Neural progenitor cell (in vitro differentiated cells): ENCODE data around the gene C15orf61. TPM values are rescaled to one million over a fixed set of nuclear protein-coding genes. Genes with fewer than 3 reads are reported as not detected.

Source experiments
- DNase-seq: peaks from one replicate; pipeline ENCODE4 v3.0.0-alpha.2; 2016; ENCODE audit warnings: low spot score
- H2AFZ ChIP-seq: fragments of 200-600 bp; sonication (generic); replicated peaks from 2 replicates; pipeline ENCODE4 v1.6.1; 2016; ENCODE audit warnings: antibody characterized with exemption
- H3F3A ChIP-seq: fragments of 200-600 bp; sonication (generic); 2 replicates; pipeline ENCODE4 v1.6.1; 2016; ENCODE audit warnings: antibody characterized with exemption, low read depth
- H3K27ac ChIP-seq: fragments of 200-600 bp; sonication (generic); 2 replicates; pipeline ENCODE4 v1.5.1; 2016; ENCODE audit warnings: mild to moderate bottlenecking
- H3K27me3 ChIP-seq: fragments of 200-600 bp; sonication (generic); 2 replicates; pipeline ENCODE4 v1.6.1; 2016; ENCODE audit warnings: mild to moderate bottlenecking, moderate library complexity
- H3K36me3 ChIP-seq: fragments of 200-600 bp; sonication (generic); 2 replicates; pipeline ENCODE4 v1.5.1; 2016
- H3K4me1 ChIP-seq: fragments of 200-600 bp; sonication (generic); 2 replicates; pipeline ENCODE4 v1.6.1; 2016; ENCODE audit warnings: mixed run types
- H3K4me2 ChIP-seq: fragments of 200-600 bp; sonication (generic); 2 replicates; pipeline ENCODE4 v1.6.1; 2016
- H3K4me3 ChIP-seq: fragments of 200-600 bp; sonication (generic); 2 replicates; pipeline ENCODE4 v1.5.1; 2016
- H3K79me2 ChIP-seq: fragments of 200-600 bp; sonication (generic); 2 replicates; pipeline ENCODE4 v1.6.1; 2016; ENCODE audit warnings: low read depth
- H3K9ac ChIP-seq: fragments of 200-600 bp; sonication (generic); 2 replicates; pipeline ENCODE4 v1.6.1; 2016
- H3K9me3 ChIP-seq: fragments of 200-600 bp; sonication (generic); 2 replicates; pipeline ENCODE4 v1.5.1; 2016; ENCODE audit warnings: low read depth
- H4K20me1 ChIP-seq: fragments of 200-600 bp; sonication (generic); 2 replicates; pipeline ENCODE4 v1.6.1; 2016; ENCODE audit warnings: low read depth
- H3K27ac Mint-ChIP-seq: 3 replicates; pipeline ENCODE4 v1.8.0; 2021; ENCODE audit warnings: mixed read lengths
- H3K27me3 Mint-ChIP-seq: 2 replicates; pipeline ENCODE4 v1.8.0; 2022; ENCODE audit warnings: low read depth, mild to moderate bottlenecking, inconsistent platforms, moderate library complexity, mixed read lengths; ENCODE audit not compliant: insufficient read depth
- H3K36me3 Mint-ChIP-seq: 3 replicates; pipeline ENCODE4 v1.8.0; 2021; ENCODE audit warnings: mixed read lengths
- H3K4me1 Mint-ChIP-seq: 3 replicates; pipeline ENCODE4 v1.8.0; 2021; ENCODE audit warnings: mixed read lengths
- H3K4me3 Mint-ChIP-seq: 3 replicates; pipeline ENCODE4 v1.8.0; 2021; ENCODE audit warnings: mild to moderate bottlenecking, moderate library complexity, mixed read lengths
- H3K9me3 Mint-ChIP-seq: 3 replicates; pipeline ENCODE4 v1.8.0; 2020; ENCODE audit warnings: mixed read lengths
- CTCF ChIP-seq: fragments of 200-600 bp; sonication (generic); IDR thresholded peaks from 2 replicates; pipeline ENCODE4 v1.5.1; 2017; ENCODE audit warnings: antibody characterized with exemption, mild to moderate bottlenecking
- EZH2 ChIP-seq: fragments of 200-600 bp; sonication (generic); IDR thresholded peaks from 2 replicates; pipeline ENCODE4 v1.6.1; 2017; ENCODE audit warnings: antibody characterized with exemption, mild to moderate bottlenecking, moderate library complexity
- EZH2phosphoT487 ChIP-seq: fragments of 200-600 bp; sonication (generic); IDR thresholded peaks from 2 replicates; pipeline ENCODE4 v1.6.1; 2017; ENCODE audit warnings: antibody characterized with exemption
- total RNA-seq: library from RNA; depleted of rRNA; stranded (reverse); fragments of >200 nt; gene quantifications from 2 replicates; pipeline ENCODE4 v1.2.3, GENCODE V29; 2015; ENCODE audit warnings: low replicate concordance

The C15orf61 gene
- total RNA-seq, 1 donor from 2014 or later, result 3.5 TPM

- no peak overlapping the region for H3K27ac Mint-ChIP-seq
- no peaks in the 10 kb centered on the region for H3K36me3 ChIP-seq
- H3K36me3 Mint-ChIP-seq, result no peaks in the 10 kb centered on the region
These were observed 9.3 kb upstream of the C15orf61 start for GRCh38 chr15:67511606-67512005.

GRCh38 chr15:67512140-67512539 is 8.8 kb upstream of the C15orf61 start:
- no peaks in the 10 kb centered on the region for H3K36me3 Mint-ChIP-seq
- Histone ChIP-seq H2AFZ (no peak overlapping the region), H3K9ac (no peak overlapping the region), H3K36me3 (no peaks in the 10 kb centered on the region), H3K27me3 (no peaks in the 10 kb centered on the region), H3K4me3 (no peak overlapping the region), H4K20me1 (no peaks in the 10 kb centered on the region), H3K27ac (no peak overlapping the region), H3K79me2 (no peaks in the 10 kb centered on the region), H3K4me2 (no peak overlapping the region), H3F3A (no peaks in the 10 kb centered on the region), H3K9me3 (no peaks in the 10 kb centered on the region), H3K4me1 (no peaks in the 10 kb centered on the region)
- H3K4me1 Mint-ChIP-seq, result no peaks in the 10 kb centered on the region
- no peaks in the 10 kb centered on the region for H3K9me3 Mint-ChIP-seq
- no peak for TF ChIP-seq EZH2
- peaks cover 4% of the 10 kb centered on the region for H3K27me3 Mint-ChIP-seq
- no peak for DNase-seq
- no peak overlapping the region for H3K27ac Mint-ChIP-seq
- H3K4me3 Mint-ChIP-seq, result no peak overlapping the region

More at GRCh38 chr15:67511606-67512005, 9.3 kb upstream of the C15orf61 start:
- no peaks in the 10 kb centered on the region for H3K9me3 ChIP-seq
- TF ChIP-seq EZH2, result no peak
- TF ChIP-seq CTCF, result no peak
- TF ChIP-seq EZH2phosphoT487, result no peak
- H3K4me2 ChIP-seq, result no peak overlapping the region
- Mint-ChIP-seq H3K4me3 (no peak overlapping the region), H3K4me1 (no peaks in the 10 kb centered on the region), H3K9me3 (no peaks in the 10 kb centered on the region), H3K27me3 (peaks cover 4% of the 10 kb centered on the region)
- no peaks in the 10 kb centered on the region for H3K4me1 ChIP-seq
- H3K9ac ChIP-seq, result no peak overlapping the region
- no peaks in the 10 kb centered on the region for H4K20me1 ChIP-seq
- H3K27ac ChIP-seq, result no peak overlapping the region
- no peak for DNase-seq
- no peaks in the 10 kb centered on the region for H3K79me2 ChIP-seq
- H3K4me3 ChIP-seq, result no peak overlapping the region
- no peak overlapping the region for H2AFZ ChIP-seq
- no peaks in the 10 kb centered on the region for H3K27me3 ChIP-seq
- no peaks in the 10 kb centered on the region for H3F3A ChIP-seq

GRCh38 chr15:67512933-67513714 is 7.8 kb upstream of the C15orf61 start:
- Mint-ChIP-seq H3K4me3 (no peak overlapping the region), H3K27ac (no peak overlapping the region), H3K4me1 (no peaks in the 10 kb centered on the region), H3K9me3 (no peaks in the 10 kb centered on the region), H3K27me3 (peaks cover 4% of the 10 kb centered on the region), H3K36me3 (no peaks in the 10 kb centered on the region)
- Histone ChIP-seq H3K9me3 (no peaks in the 10 kb centered on the region), H3K36me3 (no peaks in the 10 kb centered on the region), H3F3A (no peaks in the 10 kb centered on the region), H3K4me3 (no peak overlapping the region), H3K27me3 (no peaks in the 10 kb centered on the region), H3K27ac (no peak overlapping the region), H3K9ac (no peak overlapping the region), H4K20me1 (no peaks in the 10 kb centered on the region), H3K4me1 (no peaks in the 10 kb centered on the region), H2AFZ (no peak overlapping the region), H3K4me2 (no peak overlapping the region), H3K79me2 (no peaks in the 10 kb centered on the region)
- no peak for DNase-seq
- TF ChIP-seq EZH2phosphoT487 (no peak), EZH2 (no peak), CTCF (no peak)

GRCh38 chr15:67515090-67515489 is 5.8 kb upstream of the C15orf61 start:
- peaks cover 3% of the 10 kb centered on the region for H3K36me3 Mint-ChIP-seq
- no peak overlapping the region for H3K4me2 ChIP-seq
- H3K36me3 ChIP-seq, result no peaks in the 10 kb centered on the region
- no peak for TF ChIP-seq EZH2phosphoT487
- TF ChIP-seq CTCF, result no peak
- no peak for TF ChIP-seq EZH2
- no peak overlapping the region for H3K27ac Mint-ChIP-seq
- H3K4me3 ChIP-seq, result no peak overlapping the region
- H3K4me3 Mint-ChIP-seq, result no peak overlapping the region
- no peaks in the 10 kb centered on the region for H3K9me3 ChIP-seq
- no peak for DNase-seq
- no peaks in the 10 kb centered on the region for H3K4me1 Mint-ChIP-seq
- H3K4me1 ChIP-seq, result no peaks in the 10 kb centered on the region
- H3K27ac ChIP-seq, result no peak overlapping the region
- no peaks in the 10 kb centered on the region for H3K79me2 ChIP-seq
- H3K9ac ChIP-seq, result no peak overlapping the region
- H3K27me3 ChIP-seq, result no peaks in the 10 kb centered on the region
- no peaks in the 10 kb centered on the region for H3K9me3 Mint-ChIP-seq
- no peaks in the 10 kb centered on the region for H3F3A ChIP-seq
- no peak overlapping the region for H2AFZ ChIP-seq
- no peaks in the 10 kb centered on the region for H4K20me1 ChIP-seq
- peaks cover 4% of the 10 kb centered on the region for H3K27me3 Mint-ChIP-seq
